Fibroblast of skin of left biceps (primary cell): Measurements from ENCODE around the gene ELK4.
A peak's percentile ranks its signal among the peaks of the same experiment; 100 is the strongest.

Experiments
- DNase-seq, 2 experiments: peaks; one replicate each; pipeline ENCODE4 v3.0.0-alpha.2; 2013; ENCODE audit warnings: low read depth in 2 of 2

ELK4 gene

GRCh38 chr1:205630241-205630640, 1.6 kb downstream of the ELK4 start:
- no peak for DNase-seq

- no peak for DNase-seq
Measured at GRCh38 chr1:205629751-205630150, 2.1 kb downstream of the ELK4 start.

DNA sequence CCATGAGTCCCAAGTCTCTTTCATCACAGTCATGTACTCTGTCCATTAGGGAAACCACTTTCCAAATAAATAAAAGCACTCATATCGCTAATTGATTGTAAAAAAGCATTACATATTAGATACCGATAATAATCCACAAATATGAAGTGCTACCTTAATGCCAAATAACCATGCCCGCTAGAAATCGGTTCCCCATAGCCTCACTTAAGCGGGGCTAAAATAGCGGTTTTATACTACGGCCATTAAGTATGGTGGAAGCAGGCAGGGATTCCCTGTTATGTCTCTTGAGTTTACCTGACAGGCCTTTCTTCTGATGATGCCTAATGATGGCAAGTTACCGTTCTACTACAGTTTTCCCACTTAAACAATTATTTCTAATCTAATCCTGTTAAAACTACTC, 3.9 kb downstream of the ELK4 start:
- DNase-seq, result no peak

DNA sequence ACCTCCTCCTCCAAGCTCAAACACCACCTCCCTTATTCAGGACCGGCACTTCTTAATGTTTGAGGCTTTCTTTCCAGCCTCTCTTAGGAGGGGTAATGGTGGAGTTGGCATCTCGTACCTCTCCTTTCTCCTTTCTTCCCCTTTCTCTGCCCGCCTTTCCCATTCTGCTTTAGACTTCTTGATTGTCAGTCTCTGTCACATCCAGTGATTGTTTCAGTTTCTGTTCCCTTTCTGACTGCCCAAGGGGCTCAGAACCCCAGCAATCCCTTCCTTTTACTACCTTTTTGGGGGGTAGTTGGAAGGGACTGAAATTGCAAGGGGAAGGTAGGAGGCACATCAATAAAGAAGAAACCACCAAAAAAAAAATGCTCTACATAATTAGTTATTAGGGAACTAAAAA, 5.6 kb downstream of the ELK4 start:
- no peak for DNase-seq

GRCh38 chr1:205623646-205624045, 8.2 kb downstream of the ELK4 start:
- DNase-seq, result no peak

DNA sequence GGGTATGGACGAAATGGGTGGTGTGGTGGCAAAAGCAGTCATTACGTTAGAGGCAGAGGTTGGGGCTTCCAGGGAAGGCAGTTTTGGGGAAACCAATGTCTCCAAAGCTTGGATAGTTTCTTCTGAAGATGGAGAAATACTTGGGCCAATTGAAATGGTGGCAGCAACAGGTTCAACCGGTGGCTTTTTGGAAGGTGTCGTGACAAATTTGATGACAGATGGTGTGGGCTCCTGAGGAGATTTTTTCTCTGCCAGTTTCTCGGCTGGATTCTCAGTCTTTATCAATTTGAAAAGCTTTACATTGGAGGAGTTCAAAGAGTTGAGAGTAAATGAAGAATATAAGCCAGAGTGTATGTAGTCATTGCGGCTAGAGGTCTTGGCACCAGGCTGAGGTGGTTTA, 11.5 kb downstream of the ELK4 start:
- no peak for DNase-seq

- DNase-seq, result no peak
Measured at GRCh38 chr1:205619376-205619775, 12.4 kb downstream of the ELK4 start.

DNA sequence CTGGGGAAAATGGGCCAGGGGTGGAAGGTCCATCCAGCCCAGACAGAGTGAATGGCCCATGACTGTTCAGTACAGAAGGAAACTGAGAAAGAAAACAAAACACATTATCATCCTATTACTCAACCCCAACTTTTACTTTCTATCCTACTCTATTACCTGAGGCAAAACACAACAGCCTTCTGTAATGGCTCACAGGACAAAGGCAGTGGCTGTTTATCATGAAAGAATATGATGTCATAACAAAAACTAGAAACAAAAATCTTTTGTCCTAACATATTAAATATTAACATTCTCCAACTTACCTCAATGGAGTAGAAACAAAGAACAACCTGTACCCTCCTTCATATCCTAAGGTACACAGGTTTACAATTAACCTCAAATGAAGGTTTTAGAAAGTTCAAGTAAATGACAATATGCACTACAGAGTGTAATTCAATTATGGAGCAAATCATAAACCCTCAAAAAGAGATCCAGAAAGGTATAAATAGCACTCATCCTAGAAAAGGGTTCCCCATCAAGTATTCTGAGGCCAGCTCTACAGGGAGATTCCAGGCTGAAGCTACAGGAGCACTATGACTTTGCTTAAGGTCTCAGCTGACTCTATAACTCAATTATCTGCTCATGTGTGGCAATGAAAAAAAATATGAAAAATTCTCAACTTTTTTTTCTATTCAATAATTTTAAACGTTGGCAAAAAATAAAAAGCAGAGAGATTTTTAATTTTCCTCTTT, 15.1 kb downstream of the ELK4 start:
- no peak for DNase-seq

- DNase-seq, result no peak
Measured at GRCh38 chr1:205615789-205616188, 16.0 kb downstream of the ELK4 start.

GRCh38 chr1:205613854-205614412, 17.9 kb downstream of the ELK4 start:
- DNase-seq, result no peak

DNA sequence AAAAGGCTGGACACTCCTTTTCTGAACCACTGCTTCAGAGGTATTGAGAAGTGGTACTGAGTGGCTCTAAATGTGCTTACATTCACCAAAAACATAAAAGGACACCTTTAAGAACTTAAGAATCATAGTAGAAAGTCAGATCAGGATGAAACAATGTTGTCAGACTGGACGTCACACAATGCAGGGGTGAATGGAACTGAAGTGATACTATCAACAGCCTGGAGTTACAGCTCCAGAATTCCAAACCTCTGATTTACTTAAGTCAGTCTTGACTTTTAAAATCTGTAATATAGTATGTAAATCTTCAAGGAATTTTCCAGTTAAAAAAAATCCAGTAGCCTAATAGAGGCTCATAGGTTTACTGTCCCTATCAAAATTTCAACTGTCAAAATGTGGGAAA, 19.3 kb downstream of the ELK4 start:
- DNase-seq, result no peak

DNA sequence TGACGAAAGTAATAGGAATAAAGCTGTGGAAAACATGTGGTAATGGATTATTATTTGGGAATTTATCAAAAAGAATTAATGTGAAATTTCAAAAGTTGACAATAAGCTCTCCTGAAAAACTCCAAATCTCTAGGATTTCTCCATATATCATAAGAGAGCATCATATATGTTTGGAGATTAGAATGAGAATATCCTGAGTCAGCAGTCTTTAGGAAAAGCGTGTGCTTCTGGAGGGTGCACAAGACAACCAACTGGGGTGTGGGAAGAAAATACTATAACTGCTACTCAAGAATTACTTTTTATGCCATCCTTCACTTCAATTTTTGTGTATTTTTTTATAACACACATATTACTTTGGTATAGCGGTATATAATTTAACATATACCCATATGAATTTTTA, 19.7 kb downstream of the ELK4 start:
- DNase-seq, result no peak

DNA sequence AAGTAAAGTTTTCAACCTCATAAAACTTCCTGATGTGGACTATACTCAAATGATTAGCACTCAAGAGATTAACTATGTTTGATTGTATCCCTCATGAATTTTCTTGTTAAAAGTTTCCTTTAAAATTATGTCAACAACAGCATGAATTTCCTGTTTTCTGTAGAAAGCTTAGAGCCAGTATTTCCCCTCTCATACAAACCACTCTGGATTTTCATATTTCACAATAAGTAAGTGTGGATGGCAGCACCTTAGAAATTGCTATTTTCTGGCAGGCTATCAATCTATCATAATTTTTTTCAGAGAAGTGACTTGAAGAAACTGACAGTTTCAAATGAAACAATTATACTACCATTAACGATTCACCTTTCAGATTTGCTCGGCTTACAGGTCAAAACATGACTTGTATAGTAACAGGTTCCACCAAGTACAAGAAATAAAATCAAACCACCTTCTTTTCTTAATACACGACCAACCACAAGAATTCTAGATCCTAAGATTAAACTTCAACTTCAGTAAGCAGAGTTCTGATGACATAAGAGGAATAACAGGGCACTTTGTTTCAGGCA, 20.8 kb downstream of the ELK4 start:
- no peak for DNase-seq

DNA sequence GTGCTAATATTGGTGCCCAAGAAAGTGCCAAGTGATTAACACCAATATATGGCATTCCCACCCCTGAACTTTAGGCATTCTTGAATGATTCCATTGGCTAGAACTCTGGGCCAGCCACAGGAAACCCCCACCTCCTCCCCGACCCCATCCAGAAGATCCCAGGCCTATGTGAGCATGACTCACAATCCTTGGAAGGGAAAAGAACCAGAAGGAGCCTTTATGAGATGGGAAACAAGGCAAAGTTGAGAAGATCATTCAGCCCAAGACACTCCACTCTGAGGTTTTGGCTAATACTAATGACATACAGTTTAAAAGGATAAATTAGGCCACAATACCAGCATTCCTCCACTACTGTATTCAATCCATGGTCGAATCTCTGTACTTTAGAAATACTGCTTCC, 21.8 kb downstream of the ELK4 start:
- no peak for DNase-seq

GRCh38 chr1:205604825-205605505, 26.8 kb downstream of the ELK4 start:
- no peak for DNase-seq

- no peak for DNase-seq
Measured at GRCh38 chr1:205604059-205604458, 27.8 kb downstream of the ELK4 start.

DNA sequence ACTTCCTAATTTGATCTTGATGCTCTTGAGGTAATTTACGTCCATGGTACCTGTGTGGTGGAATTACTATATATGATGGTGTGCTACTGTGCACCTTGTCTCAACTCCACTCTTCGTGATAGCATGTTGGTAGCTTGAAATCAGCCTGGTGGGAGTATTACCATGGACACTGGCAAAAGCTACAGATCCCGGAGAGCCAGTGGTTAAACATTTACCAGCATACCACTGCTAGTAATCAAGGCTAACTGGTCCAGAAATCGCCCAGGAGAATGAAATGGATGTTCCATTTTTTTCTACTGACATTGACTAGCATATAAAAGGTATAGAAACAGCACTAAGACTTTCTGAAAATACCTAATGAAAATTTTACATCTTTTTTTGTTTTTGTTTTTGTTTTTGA, 30.6 kb downstream of the ELK4 start:
- DNase-seq, result no peak

- DNase-seq, result no peak
Measured at GRCh38 chr1:205600085-205600484, 31.7 kb downstream of the ELK4 start.

GRCh38 chr1:205599669-205600042, 32.2 kb downstream of the ELK4 start:
- no peak for DNase-seq

- peak; percentile 61 to 70 for DNase-seq
Measured at GRCh38 chr1:205598841-205599668, 32.8 kb downstream of the ELK4 start.

- DNase-seq, result no peak
Measured at GRCh38 chr1:205597691-205598314, 34.0 kb downstream of the ELK4 start.

DNA sequence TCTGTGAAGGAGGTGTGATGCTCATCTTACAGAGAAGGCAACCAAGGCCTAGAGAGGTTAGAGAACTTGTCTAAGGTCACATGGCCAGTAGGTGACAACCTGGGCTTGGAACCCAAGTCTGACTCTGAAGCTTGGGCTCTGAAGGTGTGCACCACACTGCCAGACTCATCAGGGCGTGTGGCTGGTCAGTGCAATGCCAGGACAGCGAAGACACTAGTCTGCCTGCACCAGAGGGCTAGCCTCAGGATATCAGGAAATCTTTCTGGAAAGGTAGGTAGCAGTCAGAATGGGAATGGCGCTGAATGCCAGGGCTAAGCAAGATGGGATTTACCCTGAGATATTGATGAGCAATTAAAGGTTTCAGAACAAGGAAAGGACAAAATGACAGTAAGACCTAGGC, 34.9 kb downstream of the ELK4 start:
- no peak for DNase-seq
